Skin of body (tissue), 2 donors: ENCODE measurements around the gene HNF1B. TPM values are rescaled to one million over a fixed set of nuclear protein-coding genes. Genes with fewer than 3 reads are reported as not detected.

Experiments used
- DNase-seq: peaks from one replicate; lab custom pipeline; 2025; lab: John Stamatoyannopoulos, UW
- total RNA-seq: library from RNA; depleted of rRNA; stranded (reverse); fragments of >200 nt; gene quantifications from one replicate; pipeline ENCODE4 v1.2.3, GENCODE V29; 2014

Gene HNF1B
- total RNA-seq, 1 donor from 2014 or later: not detected

- no peak for DNase-seq
Measured at GRCh38 chr17:37762666-37763065, 17.8 kb upstream of the HNF1B start.

- no peak for DNase-seq
Measured at GRCh38 chr17:37761961-37762360, 17.1 kb upstream of the HNF1B start.

- DNase-seq: no peak
Measured at GRCh38 chr17:37761059-37761458, 16.2 kb upstream of the HNF1B start.

GRCh38 chr17:37759014-37759637 lies 14.3 kb upstream of the HNF1B start:
- no peak for DNase-seq

- DNase-seq: no peak
Measured at GRCh38 chr17:37756051-37756450, 11.2 kb upstream of the HNF1B start.

- no peak for DNase-seq
Measured at GRCh38 chr17:37755455-37755854, 10.6 kb upstream of the HNF1B start.

- DNase-seq: no peak
Measured at GRCh38 chr17:37754363-37754762, 9.5 kb upstream of the HNF1B start.

- no peak for DNase-seq
Measured at GRCh38 chr17:37752482-37752881, 7.6 kb upstream of the HNF1B start.

- DNase-seq: no peak
Measured at GRCh38 chr17:37750768-37751475, 6.1 kb upstream of the HNF1B start.

GRCh38 chr17:37750292-37750691 lies 5.4 kb upstream of the HNF1B start:
- no peak for DNase-seq

- no peak for DNase-seq
Measured at GRCh38 chr17:37747222-37747621, 2.4 kb upstream of the HNF1B start.

- DNase-seq: no peak
Measured at GRCh38 chr17:37746617-37747016, 1.8 kb upstream of the HNF1B start.

GRCh38 chr17:37745801-37746426 lies 1.1 kb upstream of the HNF1B start:
- no peak for DNase-seq

- DNase-seq: no peak
Measured at GRCh38 chr17:37744633-37744927, 279 bp downstream of the HNF1B start.

- DNase-seq: no peak
Measured at GRCh38 chr17:37743875-37744632, 805 bp downstream of the HNF1B start.

GRCh38 chr17:37743612-37743874 lies 1.3 kb downstream of the HNF1B start:
- no peak for DNase-seq

- DNase-seq: no peak
Measured at GRCh38 chr17:37742762-37743611, 1.9 kb downstream of the HNF1B start.

- DNase-seq: no peak
Measured at GRCh38 chr17:37742116-37742761, 2.6 kb downstream of the HNF1B start.

- no peak for DNase-seq
Measured at GRCh38 chr17:37741341-37742115, 3.3 kb downstream of the HNF1B start.

- no peak for DNase-seq
Measured at GRCh38 chr17:37740915-37741314, 3.9 kb downstream of the HNF1B start.
